Measurements from ENCODE around the gene ASTN2.

Gene ASTN2

DNA sequence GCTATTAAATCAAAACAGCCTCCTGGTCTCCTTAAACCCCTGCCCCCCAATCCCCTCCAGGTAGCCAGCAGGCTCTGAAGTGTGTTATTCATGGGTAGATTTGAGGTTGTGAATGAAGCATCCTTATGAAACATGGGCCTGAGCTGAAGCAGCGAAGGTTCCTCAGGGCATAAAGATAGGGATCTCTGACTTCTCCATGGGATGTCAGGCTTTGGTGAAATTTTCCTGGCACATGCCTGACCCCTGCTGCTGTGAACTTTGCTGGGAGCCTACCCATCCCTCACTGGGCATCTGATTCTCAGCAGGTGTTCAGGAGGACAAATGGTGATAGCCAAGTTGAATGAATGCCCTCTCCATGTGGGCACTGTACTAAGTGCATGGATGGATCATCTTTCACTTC lies 250.3 kb downstream of the ASTN2 start:
- no peak for ATAC-seq

DNA sequence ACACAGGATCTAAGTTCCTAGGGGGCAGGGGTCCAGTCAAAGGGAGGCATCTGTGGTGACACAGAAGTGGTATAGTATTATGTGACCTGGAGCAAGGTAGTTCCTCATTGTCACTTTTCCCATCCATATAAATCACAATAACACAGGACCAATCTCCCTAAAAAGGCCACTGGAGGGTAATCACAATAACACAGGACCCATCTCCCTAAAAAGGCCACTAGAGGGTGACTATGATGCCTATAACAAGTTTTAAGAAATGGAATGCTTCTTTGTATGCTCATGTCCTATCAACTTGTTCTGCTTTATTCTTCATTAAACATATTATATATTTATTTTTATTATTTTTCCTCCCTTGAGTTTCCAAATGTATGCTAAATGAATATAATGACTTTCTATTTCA lies 254.6 kb downstream of the ASTN2 start:
- ATAC-seq, result no peak

DNA sequence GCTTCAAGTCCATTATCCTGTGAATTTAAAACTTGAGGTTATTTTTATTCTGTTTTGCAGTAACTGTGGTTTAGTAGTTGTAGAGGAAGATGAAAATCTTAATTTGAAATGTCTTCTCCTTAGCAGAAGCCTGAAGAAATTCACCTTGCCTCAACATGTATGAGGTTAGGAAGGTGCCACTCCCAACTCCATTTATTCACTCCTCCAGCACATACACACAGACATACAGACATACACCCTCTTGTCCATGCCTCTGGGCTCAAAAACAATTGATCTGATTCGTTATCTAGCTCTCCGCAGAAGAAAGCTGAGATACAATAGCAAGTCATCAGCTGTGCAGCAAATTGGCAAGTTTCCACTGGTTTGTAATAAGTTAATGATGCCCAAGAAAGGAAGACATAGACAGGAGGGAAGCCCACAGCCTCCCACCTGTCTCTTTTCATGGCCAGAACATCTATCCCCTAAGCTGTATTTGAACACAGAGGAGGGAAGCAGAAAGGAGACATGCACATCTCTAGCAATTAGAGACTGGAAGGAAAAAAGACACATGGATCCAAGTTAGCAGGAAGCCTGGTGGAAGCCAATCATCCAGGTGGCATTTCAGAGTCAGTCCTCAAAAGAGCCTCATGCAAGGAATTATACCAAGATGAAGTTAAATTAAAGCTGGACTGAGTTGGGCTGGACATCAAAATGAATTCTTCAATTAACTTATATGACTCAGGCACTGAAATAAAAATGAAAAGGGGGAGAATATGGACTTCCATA lies 257.9 kb downstream of the ASTN2 start:
- ATAC-seq, result no peak

DNA sequence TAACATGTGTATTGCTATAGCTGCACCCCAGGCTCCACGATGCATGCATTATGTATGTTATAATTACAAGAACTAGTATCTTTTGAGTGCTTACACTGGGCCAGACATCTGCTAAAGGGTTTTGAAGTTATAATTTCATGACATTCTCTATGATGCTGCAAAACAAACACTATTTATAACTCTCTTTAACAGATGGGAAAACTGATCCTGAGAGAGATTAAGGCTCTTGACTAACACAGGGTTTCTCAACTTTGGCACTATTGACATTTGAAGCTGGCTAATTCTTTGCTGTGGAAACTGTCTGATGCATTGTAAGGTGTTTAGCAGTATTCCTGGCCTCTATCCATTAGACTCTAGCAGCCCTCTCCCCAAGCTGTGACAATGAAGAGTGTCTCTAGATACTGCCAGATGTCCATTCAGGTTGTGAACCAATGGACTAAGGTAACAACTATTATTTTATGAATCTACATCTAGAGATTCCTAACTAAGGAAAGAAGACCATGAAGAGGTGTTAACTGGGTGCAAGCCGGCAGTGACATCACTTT lies 258.6 kb downstream of the ASTN2 start:
- ATAC-seq, result no peak

DNA sequence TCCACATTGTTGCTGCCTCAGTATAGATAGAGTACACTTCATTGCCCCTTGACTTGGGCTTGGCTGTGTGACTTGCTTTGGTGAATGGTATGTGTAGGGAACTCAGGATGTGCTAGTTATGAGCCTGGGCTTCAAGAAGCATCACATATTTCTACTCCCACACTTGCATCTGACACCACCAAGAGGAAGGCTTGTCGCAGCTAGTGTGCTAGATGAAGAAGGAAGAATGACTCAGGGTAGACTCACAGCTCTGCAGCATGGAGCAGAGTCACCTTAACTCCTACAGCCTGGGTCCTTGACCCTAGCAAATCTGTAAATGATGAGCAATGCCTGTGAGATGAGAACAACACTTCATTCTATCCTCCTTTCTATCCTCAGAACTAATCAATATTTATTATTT lies 261.8 kb downstream of the ASTN2 start:
- ATAC-seq, result no peak

DNA sequence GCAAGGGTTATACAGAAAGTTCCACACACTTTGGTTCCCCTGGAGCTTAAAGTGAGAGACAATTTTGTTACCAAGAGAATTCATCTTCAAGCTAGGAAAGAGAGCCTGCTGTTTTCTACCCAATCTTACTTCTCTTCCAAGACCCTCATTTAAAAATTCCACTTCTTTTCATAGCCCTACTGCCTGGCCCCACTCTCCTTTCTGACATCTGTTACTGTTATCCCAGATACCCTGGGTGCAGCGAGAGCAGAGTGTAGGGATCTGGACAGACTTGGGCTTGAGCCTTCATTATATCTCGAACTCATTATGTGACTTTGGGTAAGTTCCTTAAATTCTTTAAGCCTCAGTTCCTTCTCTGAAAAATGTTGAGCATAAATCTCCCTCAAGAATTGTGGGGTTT lies 263.1 kb downstream of the ASTN2 start:
- no peak for ATAC-seq

DNA sequence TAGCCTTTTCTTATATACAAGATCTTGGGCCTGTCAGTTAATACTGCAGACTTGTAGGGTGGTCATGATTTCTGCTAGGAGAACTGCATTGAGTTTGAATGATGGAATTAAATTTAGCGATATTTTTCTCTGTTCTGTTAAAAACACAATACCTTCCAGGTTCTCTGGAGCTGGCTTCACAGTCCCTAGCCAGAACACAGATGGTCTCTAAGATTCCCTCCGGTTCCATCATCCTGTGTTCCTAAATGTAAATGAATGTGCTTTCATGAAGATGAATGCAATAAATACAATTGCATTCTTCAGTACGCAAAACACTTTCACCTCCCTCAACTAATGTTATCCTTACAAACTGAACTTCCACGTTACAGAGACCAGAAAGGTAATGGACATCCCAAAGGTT lies 264.9 kb downstream of the ASTN2 start:
- no peak for ATAC-seq

DNA sequence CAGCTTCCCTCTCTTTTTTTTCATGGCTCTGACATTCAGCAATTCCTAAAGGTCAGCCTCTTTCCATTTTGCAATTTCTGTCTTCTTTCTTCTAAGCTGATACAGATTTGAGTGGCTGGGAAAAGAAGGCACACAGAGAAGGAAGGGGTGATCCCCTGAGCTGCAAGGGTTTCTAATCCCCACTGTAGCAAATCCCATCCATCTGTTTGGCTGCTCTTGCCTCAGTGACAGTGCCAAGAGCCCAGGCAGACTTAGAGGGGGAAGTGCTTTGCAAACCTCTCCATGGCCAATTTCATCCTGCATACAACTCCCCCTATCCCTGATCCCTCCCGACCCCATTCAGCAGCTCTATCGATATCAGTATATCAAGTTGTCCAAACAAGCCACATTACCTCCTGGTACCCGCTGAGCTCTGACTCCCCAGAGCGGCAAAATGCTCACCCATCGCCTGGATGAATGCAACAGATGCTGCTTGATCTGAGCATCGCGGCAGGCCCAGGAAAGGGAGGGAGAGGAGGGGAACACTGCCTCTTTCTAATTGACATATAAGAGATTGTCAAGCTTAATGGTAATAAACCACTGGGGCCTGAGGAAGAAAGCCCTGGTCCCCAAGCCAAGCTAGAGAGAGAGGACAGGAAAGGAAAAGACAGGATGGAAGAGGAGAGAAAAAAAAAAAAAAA lies 268.9 kb downstream of the ASTN2 start:
- ATAC-seq, result no peak

DNA sequence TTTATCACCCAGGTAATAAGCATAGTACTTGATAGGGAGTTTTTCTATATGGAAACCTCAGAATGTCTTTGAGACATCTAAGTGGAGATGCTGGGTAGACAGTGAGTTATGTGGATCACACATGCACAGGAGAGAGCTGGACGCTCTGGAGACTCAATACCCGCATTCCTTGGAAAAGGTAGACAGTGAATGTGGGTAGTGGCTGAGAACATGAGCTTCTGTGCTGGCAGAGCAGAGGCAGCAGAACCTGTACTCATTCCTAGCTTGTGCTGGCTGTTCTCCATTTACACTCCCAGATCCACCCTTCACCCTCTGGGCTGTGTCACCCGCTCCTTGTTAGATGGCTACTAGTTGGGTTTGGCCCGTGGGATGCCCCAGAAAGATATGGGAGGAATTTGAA lies 269.8 kb downstream of the ASTN2 start:
- no peak for ATAC-seq

DNA sequence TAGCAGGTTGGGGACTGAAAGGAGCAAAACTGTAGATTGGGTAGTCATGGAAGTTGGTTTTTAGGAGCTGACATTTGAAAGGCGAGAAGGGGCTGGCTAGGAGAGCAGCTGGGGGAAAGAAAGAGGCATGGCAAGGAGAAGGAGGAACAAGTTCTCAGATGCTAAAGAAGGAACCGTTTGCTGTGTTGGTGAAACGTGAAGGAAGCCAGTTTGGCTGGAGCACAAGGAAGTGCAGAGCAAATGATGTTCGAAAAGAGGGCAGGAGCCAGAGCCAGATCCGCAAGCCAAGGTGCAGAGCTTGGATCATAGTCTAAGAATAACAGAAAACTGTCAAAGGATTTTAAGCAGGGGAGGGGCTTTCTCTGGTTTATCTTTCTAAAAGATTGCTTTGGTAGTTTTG lies 276.6 kb downstream of the ASTN2 start:
- ATAC-seq, result no peak

DNA sequence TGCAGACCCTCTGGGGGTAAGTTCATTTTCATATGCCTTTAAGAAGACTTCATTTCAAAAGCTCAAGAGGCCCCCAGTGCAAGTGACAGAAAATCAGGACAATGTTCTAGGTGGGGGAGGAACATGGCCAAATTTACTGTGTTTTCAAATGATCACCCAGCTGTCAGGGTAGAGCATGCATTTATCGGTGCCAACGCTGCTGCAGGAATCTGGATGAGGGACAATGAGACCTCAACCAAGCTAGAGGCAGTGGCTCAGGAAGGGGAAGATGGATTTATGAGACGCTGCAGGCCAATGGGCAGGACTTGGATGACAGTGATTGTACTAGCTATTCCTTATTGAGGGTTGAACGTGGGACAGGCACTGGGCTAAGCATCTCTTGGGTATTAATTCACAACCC lies 278.4 kb downstream of the ASTN2 start:
- ATAC-seq, result no peak

DNA sequence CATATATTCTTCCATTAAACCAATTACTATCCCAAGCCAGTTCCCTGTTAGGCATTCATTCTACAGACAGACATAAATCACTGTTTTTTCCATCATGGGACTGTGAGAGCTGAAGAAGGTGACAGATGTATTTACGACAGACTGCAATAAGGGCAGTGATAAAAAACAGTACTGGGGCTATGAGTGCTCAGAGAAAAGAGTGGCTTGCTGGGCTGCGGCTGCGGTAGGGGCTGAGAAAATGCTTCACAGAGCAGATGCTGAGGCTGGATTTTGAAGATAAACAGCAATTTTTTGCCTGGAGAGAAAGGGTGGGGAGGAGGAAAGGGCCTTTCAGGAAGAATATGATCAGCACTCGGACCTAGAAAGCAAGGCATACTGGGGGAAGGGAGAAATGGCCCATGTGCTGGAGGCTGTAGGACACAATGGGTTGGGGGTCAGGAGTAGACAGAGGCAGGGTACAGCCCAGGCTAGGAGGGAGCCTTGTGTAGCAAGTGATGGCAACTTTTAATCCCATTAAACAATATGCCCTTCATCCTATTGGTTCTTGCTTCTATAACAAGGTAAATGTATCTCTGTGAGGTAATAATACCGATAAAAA lies 279.3 kb downstream of the ASTN2 start:
- ATAC-seq, result no peak

DNA sequence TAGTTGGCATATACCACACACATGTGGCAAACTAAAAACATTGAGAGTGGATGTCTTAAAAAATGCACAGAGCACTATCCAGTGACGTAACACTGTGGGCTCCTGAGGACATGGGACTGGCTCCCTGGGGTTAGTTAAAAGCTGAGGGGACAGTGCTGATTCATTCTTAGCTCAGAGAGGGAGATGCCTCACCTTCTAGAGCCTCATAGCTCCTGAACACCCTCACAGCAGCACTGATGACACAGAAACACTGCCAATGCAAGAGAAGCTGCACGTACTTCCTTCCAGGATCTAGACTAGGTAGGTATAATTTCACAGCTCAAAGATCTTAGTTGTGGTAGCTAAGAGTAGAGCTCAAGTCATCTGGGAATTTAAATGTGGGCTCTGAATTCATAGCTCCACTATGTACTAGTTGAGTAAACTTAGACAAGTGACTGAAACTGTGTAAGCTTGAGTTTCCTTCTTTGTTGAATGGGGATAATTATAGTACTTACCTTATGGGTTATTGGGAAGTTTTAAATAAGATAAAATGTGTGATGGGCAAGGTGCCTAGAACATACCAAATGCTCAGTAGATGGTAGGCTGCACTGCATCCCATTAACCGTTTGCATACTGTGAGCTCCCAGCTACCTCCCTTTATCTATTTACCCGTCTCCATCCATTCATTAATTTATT lies 279.9 kb downstream of the ASTN2 start:
- ATAC-seq, result no peak

DNA sequence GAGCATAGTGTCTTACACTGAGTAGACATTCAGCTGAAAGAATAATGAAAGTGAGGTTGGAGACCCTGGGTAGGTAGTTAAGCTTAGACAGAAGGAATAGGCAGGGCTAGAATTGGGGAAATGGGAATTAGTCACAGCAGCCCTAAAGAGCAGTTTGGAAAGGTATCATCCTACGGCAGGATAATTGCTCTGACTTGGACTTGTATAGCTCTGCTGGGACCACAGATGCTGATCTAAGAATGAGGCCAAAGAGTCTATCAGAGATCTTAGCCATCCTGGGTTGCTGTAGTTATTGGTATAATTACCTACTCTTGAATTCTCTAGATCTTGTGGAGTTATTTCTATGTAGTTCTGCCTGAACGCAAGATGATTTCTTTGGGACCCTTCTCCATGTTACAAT lies 288.0 kb downstream of the ASTN2 start:
- no peak for ATAC-seq

DNA sequence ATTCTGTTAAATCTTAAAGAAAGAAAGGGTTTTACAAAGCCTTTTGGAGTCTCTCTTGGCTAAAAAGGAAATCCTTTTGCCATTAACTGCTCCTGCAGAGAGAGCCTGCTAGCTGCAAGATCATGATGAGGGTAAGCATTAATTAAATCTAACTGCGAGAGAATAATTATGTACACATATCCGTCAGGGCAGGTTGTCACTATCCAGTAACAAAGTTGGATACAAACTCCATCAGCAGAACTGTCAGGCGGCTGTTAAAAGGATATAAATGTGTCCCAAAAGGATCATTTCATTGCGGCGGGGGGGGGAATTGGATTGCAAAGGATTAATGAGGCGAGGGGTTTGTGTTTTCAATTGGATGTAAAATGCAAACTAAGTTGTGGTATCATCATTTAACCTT lies 289.3 kb downstream of the ASTN2 start:
- ATAC-seq, result no peak

DNA sequence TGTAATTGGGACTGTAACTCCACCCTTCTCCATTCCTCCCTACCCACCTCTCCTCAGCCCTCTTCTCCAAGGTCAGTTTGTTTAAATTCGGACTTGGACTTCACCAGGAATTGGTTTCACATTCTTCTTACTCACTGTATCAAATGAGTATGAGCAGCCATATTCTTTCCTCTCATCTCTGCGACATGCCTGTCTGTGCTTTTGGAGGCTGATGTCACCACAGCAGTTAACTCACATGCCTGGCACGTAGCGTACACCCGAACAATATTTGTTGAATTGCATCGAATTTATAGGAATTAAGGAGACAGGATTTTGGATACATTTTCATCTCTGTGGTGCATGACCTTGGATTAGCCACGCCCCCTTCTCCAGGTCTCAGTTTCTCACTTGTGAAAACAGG lies 291.1 kb downstream of the ASTN2 start:
- no peak for ATAC-seq

DNA sequence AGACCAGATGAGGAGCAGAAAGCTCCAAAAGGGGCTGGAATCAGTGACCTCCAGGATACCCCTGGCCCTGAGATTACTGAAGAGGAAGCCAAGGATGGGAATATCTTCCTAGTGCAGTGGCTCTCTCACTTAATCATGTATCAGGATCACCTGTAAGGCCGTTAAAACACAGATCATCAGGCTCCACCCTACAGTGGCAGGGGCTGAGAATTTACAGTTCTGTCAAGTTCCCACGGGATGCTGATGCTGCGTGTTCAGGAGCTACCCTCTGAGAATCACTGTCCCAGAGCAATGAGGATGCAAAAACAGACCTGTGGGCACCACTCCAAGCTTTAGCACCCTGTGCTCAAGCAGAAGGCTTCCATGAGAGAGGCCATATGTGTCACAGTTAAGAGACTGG lies 291.9 kb downstream of the ASTN2 start:
- ATAC-seq, result no peak

DNA sequence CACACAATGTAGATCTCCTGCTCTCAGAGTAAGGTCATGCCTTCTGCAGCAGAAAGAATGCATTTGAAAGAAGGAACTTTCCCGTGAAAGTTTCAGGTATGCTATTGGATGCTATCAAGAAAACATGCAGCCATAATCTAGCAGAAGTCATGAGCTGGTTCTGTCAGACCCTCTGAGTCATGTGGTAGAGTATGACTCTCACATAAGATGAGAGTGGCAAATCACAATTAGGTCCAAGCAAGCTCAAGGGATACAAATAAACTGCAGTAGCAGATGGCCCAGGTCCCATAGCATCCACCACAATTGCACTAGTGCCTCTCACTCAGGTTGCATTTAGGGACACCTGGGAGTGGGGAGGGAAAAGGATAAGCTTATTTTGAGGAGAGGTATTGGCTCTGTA lies 292.8 kb downstream of the ASTN2 start:
- ATAC-seq, result no peak

DNA sequence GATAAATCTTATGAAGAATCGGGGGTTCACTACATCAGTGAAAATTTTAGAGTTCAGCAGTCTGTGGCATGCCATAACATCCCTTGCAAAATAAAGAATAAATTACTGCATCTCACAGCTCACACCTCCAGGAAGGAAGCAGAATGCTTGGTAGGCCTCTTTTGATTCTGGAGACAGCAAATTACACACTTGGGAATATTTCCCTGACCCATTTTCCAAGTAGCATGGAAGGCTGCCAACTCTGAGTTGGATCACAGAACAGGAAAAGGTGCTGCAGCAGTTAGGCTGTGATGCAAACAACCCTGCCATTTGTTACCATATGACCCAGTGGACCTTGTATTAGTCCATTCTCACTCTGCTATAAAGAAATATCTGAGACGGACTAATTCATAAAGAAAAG lies 293.5 kb downstream of the ASTN2 start:
- no peak for ATAC-seq

DNA sequence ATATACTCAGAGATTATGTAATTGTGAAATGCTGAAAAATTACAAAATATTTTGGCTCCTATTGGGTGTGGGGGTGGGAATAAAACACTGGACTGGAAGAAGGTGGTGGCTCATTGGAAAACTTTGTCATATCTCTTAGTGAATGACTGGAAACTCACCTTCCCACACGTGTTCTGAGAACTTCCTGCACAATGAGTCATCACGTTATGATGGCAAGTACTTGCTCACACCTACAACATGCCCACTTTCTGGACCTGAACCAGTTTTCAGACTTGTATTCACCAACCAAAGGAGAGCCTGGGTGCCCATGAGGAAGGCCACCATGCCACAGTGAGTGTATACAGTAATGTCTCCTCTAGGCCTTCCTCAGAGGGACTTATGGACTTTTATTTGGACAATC lies 294.8 kb downstream of the ASTN2 start:
- ATAC-seq, result no peak

DNA sequence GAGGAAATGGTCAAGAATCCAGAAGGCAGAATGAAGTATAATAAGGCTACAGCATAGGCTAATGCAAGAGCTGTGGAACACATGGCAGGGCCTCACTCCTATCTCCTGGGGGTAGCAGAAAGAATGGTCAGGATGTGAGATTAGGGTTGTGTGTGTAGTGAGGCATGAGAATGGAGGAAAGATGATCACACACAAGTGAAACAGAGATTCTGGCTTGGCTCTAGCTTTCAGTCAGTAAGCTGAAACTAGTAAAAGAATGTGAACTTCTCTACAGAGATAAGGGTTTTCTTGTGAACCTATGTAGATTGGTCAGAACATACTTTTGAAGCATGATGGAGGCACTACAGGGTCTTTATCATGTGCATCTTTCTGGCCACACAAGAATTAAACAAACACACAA lies 298.8 kb downstream of the ASTN2 start:
- no peak for ATAC-seq

DNA sequence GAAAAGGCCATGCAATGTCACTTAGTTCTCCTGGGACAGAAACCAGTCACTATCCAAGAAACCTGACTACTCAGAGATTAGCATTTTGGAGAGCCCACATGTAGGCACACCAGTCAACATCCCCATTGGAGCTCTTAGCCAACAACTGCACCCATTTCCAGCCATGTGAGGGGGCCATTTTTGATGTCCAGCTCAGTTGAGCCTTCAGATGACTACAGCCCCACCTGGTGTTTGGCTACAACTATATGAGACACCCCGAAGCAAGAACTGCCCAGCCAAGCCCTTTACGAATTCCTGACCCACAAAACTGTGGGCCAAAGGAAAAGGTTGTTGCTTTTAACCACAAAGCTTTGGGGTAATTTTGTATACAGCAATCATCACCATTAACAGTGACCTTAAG lies 300.1 kb downstream of the ASTN2 start:
- no peak for ATAC-seq

DNA sequence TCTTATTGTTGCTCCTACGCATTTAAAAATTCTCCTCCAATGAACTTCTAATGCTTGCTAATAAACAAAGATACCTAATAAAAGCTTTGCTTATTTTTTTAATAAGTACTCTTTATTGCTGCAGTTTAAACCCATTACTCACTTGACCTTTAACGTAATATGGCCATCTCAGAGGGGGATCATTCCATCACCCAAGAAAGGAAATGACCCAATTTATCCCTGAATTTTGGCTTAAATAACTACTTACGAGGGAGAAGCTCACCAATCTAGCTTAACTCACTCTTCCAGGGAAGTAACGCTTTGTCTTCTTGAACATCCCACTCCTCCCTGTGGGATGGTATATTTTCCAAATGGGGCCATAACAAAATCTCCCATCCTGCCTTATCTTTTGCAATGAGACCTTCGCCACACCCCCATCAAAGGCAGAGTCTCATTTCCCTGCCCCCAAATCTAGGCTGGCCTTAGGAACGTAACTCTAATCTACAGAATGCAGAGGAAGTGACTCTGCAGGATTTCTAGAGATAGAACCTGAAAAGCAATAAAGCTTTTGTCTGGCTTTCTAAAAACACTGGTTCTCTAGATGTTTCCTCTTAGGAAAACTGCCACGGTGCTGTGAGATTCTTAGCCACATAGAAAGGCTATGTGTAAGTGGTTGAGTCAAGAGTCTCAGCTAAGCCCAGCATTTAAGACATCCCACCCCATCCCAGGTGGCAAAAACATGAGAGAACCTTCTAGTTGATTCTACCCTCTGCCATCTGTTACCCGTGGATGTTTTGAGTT lies 310.0 kb downstream of the ASTN2 start:
- no peak for ATAC-seq

All from activated CD4-positive, CD25-positive, alpha-beta regulatory T cell treated with anti-CD3 and anti-CD28 coated beads, Interleukin-2, amount 50 U/mL, for 24 hours (primary cell).